ENCODE measurements around the gene ADIPOQ.
"Not testable (repeated sequence)": the region's sequence is repeated elsewhere in the genome, so short reads cannot be mapped to it uniquely, and the experiment has no call there.

The ADIPOQ gene

DNA sequence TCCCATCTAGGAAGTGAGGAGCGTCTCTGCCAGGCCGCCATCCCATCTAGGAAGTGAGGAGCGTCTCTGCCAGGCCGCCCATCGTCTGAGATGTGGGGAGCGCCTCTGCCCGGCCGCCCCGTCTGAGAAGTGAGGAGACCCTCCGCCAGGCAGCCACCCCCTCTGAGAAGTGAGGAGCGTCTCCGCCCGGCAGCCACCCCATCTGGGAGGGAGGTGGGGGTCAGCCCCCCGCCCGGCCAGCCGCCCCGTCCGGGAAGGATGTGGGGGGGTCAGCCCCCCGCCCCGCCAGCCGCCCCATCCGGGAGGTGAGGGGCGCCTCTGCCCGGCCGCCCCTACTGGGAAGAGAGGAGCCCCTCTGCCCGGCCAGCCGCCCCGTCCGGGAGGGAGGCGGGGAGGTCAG lies 31.3 kb downstream of the ADIPOQ start:
- not testable (repeated sequence) for DNase-seq

DNA sequence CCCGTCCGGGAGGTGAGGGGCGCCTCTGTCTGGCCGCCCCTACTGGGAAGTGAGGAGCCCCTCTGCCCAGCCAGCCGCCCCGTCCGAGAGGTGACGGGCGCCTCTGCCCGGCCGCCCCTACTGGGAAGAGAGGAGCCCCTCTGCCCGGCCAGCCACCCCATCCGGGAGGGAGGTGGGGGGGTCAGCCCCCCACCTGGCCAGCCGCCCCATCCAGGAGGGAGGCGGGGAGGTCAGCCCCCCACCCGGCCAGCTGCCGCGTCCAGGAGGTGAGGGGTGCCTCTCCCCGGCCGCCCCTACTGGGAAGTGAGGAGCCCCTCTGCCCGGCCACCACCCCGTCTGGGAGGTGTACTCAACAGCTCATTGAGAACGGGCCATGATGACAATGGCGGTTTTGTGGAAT lies 31.7 kb downstream of the ADIPOQ start:
- DNase-seq, result not testable (repeated sequence)

DNA sequence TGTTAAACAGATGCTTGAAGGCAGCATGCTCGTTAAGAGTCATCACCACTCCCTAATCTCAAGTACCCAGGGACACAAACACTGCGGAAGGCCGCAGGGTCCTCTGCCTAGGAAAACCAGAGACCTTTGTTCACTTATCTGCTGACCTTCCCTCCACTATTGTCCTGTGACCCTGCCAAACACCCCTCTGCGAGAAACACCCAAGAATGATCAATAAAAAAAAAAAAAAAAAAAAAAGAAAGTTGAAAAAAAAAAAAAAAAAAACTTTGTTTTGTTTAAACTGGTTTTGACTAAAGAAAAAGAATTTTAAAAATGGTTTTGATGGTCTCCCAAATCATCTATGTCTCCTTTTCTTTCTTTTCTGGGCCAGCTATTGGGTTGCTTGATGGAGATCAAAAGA lies 32.3 kb downstream of the ADIPOQ start:
- not testable (repeated sequence) for DNase-seq

DNA sequence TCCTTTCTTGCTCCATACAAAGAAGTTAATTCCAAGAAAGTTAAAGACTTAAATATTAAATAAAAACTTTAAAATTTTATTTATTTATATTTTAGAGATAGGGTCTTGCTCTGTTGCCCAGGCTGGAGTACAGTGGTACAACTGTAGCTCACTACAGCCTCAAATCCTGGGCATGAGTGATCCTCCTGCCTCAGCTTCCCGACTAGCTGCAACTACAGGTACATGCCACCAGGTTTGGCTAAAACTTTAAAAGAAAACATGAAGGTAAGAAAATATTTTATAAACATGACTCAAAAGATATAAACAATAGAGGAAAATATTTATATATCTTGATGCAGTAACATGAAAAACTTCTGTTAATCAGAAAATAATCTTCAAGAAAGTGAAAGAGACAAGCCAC lies 33.2 kb downstream of the ADIPOQ start:
- no peak for DNase-seq

DNA sequence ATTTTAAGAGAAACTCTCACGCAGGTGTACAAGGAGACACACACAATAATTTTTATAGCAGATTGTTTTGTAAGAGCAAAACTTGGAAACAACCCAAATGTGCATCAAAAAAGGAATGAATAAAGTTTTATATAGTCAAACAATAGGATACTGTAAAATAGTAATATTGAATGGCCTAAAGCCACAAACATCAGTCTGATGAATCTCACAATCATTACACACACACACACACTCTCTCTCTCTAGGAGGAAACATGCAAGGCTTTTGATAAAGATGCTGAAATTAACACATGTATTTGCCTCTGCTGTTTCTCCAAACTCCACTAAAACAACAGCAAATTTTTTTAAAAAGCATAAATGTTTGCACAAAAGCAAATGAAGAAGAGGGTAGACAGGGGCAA lies 37.3 kb downstream of the ADIPOQ start:
- no peak for DNase-seq

DNA sequence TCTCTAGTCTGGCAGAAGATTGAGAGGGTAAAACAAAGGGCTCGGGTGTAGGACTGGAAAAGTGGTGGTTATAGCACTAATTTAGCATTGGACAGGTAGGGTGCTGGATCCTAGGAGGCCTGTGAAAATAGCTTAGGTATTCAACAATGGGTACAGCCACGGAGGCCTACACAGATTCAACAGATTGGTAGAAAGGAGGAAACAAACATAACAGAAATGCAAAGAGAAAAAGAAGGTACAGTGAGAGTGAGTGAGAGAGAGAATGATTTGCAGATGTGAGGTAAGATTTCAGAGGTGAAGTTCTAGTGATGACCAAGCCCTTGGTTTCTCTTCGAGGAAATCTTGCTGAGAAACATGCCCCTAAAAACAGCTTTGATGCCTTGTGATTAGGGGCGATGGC lies 37.9 kb downstream of the ADIPOQ start:
- DNase-seq, result no peak

DNA sequence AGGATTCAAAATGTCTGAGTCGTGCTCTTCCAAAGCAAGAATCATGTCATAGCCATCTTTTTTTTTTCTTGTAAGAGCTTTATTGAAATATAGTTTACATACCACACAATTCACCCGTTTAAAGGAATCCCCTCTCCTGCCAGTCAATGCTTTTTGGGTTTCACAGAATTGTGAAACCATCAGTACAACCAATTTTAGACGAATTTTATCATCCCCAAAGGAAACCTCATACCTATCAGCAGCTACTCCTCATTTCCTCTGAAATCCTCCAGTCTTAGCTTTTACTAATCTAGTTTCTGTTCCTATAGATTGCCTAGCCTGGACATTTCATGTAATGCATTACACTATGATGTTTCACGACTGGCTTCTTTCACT lies 39.6 kb downstream of the ADIPOQ start:
- peak; percentile 35 to 76 (median 61) for DNase-seq

DNA sequence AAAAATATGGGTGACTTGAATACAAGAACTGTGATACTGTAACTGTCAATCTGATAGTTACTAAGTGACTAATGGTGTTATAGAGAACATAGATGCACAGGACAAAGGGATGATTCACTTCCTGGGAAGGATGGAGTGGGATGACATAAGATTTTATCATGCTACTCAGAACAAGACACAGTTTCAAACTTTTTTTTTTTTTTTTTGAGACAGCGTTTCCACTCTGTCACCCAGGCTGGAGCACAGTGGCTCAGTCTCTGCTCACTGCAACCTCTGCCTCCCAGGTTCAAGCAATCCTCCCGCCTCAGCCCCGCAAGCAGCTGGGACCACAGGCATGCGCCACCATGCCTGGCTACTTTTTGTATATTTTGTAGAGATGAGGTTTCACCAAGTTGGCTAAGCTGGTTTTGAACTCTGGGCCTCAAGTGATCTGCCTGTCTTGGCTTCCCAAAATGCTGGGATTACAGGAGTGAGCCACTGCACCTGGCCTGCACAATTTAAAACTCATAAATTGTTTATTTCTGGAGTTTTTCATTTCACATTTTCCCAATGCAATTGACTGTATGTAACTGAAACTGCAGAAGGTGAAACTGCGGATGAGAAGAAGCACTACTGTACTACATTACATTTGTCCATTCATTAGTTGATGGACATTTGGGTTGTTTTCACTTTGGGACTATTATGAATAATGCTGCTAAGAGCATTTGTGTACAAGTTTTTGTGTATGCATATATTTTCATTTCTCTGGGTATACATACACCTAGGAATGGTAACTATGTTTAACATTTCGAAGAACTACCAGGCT lies 40.6 kb downstream of the ADIPOQ start:
- DNase-seq, result peak; percentile 68 to 92 (median 84)

DNA sequence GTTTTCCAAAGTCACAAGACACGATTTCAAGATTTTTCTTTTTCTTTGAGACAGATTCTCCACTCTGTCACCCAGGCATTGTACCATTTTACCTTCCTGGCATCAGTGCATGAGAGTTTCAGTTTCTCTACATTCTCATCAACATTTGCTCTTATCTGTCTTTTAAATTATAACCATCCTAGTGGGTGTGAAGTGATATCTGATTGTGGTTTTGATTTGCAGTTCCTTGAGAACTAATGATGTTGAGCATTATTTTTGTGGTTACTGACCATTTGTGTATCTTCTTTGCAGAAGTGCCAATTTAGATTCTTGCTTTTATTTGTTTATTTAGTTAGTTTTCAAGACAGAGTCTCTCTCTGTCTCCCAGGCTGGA lies 41.2 kb downstream of the ADIPOQ start:
- DNase-seq, result no peak

DNA sequence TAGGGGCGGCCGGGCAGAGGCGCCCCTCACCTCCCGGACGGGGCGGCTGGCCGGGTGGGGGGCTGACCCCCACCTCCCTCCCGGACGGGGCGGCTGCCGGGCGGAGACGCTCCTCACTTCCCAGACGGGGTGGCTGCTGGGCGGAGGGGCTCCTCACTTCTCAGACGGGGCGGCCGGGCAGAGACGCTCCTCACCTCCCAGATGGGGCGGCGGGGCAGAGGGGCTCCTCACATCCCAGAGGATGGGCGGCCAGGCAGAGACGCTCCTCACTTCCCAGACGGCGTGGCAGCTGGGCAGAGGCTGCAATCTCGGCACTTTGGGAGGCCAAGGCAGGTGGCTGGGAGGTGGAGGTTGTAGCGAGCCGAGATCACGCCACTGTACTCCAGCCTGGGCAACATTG lies 42.4 kb downstream of the ADIPOQ start:
- DNase-seq, result not testable (repeated sequence)

DNA sequence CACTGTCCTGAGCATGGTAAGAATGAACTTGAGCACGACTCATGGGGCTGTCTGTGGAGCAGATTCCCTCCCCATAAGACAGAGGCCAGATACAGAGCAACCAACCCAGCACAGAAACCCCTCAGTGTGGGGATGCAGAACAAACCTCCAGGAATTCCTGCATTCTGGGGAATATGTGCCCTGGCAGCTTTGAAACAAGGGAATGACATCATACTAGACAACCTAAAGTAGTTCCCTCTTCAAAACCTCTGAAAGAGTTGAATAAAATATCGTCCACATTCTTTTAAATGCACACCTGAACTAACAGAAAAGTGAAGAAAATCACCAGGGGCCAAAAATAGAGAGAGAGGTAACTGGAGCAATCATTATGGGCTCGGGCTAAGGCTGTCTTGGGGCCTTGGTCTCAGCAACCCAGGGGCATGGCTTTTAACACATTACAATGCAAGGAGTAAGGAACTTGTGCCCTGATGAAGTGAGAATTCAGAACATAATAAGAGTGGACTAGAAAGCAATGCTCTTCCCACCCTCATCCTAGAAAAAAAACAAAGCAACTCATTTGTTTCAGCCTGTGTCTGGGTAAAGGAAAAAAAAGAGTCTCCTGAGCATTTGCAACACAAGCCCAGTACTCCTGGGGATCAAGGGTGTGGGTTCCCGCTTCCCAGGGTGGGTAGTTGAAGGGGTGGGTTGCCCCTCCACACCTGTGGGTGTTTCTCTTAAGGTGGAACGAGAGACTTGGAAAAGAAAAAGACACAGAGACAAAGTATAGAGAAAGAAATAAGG lies 43.9 kb downstream of the ADIPOQ start:
- DNase-seq, result no peak

DNA sequence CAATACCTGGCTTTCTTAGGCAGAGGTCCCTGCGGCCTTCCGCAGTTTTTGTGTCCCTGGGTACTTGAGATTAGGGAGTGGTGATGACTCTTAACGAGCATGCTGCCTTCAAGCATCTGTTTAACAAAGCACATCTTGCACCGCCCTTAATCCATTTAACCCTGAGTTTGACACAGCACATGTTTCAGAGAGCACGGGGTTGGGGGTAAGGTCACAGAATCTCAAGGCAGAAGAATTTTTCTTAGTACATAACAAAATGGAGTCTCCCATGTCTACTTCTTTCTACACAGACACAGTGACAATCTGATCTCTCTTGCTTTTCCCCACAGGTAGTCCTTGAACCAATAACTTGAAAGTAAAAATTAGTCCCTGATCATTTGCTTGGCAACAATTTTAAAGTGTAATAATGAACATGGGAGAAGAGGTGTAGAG lies 45.0 kb downstream of the ADIPOQ start:
- not testable (repeated sequence) for DNase-seq

DNA sequence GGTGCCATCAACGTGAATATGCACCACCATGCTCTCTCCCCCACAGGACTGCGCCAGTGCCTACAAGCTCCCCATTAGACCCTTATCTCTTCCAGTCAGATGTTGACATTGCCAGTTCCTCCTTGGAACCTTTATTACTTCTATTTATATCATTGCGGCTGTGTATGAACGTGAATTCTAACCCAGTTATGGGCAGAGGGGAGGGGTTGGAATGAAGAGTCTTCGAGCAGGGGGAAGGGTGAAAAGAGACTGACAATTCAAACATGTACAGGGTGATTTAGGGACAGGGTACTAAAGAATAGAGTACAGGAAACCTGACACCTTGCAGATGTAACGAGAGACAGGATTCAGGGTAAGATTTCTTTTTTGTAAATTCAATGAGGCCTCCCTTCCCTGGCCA lies 46.1 kb downstream of the ADIPOQ start:
- no peak for DNase-seq

DNA sequence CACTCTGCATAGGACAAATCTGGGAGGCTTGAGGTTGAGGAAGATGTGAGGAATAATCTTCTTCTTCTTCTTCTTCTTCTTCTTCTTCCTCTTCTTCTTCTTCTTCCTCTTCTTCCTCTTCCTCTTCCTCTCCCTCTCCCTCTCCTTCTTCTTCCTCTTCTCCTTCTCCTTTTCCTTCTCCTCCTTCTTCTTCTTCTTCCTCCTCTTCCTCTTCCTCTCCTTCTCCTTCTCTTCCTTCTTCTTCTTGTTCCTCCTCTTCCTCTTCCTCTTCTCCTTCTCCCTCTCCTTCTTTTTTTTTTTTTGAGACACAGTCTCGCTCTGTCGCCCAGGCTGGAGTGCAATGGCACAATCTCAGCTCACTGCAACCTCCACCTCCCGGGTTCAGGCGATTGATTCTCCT lies 47.2 kb downstream of the ADIPOQ start:
- not testable (repeated sequence) for DNase-seq

DNA sequence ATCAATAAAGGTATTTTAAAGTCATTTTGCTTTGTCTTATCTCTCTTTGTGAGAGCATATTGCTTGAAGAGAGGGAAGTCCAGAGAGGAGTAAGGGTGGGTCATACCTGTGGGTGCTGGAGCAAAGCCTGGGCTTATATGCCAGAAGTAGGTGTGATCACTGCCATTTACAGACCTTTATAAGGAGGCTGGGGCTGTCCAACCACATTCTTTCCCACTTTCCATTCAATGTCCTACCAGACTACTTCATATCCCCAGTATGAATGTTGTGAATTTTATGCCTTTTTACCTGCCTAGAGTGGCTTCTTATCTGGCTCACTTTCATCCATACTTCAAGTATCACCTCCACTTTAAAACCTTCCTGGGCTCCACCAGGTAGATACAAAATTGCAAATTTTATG lies 48.4 kb downstream of the ADIPOQ start:
- no peak for DNase-seq

DNA sequence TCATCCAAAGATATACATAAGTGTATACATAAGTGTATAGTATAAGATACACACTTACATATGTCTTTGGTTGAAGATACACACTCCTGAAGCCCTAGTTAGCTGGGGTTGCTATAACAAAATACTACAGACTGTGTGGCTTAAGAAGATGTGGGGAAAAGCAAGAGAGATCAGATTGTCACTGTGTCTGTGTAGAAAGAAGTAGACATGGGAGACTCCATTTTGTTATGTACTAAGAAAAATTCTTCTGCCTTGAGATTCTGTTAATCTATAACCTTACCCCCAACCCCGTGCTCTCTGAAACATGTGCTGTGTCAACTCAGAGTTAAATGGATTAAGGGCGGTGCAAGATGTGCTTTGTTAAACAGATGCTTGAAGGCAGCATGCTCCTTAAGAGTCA lies 50.6 kb downstream of the ADIPOQ start:
- DNase-seq, result not testable (repeated sequence)

DNA sequence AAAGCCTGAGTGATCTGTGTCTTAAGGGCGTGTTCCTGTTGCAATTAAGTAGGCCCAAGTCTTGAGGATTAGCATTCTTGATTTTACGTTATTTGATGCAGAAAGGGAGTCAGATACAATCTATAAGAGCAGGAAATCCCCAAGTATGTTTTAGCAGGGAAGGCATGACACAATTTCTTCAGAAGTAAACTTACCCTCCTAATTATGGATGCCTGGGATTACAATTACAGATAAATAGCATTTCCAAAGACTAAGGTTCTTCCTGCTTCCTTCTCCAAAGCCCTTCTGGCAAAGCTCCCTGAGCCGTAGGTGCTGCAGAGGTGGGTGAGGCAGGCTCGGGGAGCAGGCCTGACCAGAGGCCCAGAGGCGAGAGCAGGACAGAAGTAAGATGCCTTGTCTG lies 52.9 kb downstream of the ADIPOQ start:
- no peak for DNase-seq

DNA sequence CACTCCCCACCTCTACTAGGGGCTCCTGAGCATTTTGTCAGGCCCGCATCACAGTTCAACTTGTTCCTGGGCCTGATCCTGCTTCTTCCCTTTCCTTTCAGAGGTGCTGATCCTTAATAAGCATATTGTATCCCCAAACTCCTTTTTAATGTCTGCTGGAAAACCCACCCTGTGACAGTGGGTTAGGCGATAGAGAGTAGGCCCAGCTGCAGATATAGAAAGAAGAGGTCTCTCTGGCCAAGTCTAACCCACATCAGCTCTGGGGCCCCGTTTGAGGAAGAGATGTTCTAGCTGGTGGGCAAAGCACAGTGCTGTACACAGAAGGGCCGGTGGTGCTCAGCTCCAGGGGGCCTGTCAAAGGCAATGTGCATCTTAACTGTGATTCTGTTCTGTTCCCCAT lies 53.5 kb downstream of the ADIPOQ start:
- DNase-seq, result no peak

DNA sequence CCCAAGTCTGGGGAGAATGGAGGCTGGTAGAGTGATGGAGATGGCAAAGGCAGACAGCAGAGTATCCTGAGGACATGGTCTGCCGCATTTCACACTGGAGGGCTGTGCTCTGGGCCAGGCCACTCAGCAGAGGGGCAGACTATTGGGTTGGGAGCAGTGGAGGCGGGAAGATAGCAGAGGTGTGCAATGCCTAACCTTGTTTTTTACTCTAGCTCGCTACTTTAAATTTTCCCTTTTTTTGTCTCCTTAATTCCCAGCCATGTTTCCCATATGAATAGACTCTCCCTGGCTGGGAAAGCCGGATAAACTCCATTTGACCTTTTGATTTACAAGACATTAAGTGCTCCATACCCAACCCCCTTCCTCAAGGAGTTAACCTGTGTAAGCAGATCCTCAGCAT lies 54.4 kb downstream of the ADIPOQ start:
- DNase-seq, result no peak

DNA sequence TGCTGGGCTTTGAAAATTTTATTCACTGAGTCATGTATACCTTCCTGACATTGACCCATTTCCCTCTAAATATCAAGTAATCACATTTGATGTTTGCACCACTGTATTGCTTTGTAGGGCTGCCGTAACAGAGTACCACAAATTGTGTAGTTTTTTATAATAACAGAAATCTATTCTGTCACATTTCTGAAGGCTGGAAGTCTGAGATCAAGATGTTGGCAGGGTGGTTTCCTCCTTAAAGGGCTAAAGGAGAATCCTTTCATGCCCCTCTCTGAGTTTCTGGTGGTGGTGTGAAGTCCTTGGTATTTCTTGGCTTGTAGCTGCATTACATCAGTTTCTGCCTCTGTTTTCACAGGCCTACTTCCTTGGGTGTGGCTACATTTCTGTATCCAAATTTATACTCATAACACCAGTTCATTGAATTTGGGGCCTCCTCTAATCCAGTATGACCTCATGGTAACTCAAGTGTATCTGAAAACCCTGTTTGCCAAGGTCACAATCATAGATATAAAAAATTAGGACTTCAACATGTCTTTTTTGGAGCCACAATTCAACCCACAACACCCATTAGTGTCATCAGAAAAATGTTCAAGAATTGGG lies 58.7 kb downstream of the ADIPOQ start:
- DNase-seq, result no peak

DNA sequence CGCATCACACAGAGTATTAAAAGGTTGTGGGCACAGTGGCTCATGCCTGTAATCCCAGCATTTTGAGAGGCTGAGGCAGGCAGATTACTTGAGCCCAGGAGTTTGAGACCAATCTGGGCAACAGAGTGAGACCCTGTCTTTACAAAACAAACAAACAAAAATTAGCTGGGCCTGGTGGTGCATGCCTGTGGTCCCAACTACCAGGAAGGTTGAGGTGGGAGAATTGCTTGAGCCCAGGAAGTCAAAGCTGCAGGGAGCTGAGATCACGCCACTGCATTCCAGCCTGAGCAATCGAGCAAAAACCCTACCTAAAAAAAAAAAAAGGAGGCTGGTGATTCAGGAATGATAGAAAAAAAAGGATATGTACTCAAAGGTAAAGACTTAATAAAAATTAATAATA lies 59.6 kb downstream of the ADIPOQ start:
- no peak for DNase-seq

DNA sequence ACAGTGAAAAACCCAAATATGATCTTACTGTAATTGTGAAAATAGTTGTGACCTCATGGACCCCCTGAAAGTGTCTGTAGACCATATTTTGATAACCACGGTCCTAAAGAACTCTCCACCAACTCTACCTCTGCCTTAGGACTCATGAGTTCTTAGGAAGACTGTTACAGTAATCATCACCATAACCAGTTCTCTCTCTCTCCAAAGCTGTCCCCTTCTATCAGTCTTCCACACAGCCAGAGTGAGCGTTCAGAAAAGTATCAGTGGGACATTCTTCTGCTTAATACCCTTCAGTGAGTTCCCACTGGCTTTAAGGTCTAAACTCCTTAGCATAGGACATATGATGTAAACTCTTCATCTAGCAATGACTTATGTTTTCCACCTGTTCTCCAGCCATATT lies 60.2 kb downstream of the ADIPOQ start:
- DNase-seq, result no peak

DNA sequence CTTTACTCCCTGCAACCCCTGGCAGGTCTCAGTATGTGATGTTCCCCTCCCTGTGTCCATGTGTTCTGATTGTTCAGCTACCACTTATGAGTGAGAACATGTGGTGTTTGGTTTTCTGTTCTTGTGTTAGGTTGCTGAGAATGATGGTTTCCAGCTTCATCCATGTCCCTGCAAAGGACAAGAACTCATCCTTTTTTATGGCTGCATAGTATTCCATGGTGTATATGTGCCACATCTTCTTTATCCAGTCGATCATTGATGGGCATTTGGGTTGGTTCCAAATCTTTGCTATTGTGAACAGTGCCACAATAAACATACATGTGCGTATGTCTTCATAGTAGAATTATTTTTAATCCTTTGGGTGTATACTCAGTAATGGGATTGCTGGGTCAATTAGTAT lies 61.2 kb downstream of the ADIPOQ start:
- not testable (repeated sequence) for DNase-seq

DNA sequence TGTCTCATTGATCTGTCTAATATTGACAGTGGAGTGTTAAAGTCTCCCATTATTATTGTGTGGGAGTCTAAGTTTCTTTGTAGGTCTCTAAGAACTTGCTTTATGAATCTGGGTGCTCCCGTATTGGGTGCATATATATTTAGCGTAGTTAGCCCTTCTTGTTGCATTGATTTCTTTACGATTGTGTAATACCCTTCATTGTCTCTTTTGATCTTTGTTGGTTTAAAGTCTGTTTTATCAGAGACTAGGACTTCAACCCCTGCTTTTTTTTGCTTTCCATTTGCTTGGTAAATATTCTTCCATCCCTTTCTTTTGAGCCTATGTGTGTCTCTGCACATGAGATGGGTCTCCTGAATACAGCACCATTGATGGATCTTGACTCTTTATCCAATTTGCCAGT lies 64.6 kb downstream of the ADIPOQ start:
- DNase-seq, result not testable (repeated sequence)

Data from suppressor macrophage treated with lipopolysaccharide for 1 hour (primary cell).